ENCODE measurements around the gene IFRD2. TPM values are rescaled to one million over a fixed set of nuclear protein-coding genes. Genes with fewer than 3 reads are reported as not detected.
A peak's percentile ranks its signal among the peaks of the same experiment; 100 is the strongest.

IFRD2 gene
- total RNA-seq, 1 donor from 2014 or later, result 99.1 TPM

DNA sequence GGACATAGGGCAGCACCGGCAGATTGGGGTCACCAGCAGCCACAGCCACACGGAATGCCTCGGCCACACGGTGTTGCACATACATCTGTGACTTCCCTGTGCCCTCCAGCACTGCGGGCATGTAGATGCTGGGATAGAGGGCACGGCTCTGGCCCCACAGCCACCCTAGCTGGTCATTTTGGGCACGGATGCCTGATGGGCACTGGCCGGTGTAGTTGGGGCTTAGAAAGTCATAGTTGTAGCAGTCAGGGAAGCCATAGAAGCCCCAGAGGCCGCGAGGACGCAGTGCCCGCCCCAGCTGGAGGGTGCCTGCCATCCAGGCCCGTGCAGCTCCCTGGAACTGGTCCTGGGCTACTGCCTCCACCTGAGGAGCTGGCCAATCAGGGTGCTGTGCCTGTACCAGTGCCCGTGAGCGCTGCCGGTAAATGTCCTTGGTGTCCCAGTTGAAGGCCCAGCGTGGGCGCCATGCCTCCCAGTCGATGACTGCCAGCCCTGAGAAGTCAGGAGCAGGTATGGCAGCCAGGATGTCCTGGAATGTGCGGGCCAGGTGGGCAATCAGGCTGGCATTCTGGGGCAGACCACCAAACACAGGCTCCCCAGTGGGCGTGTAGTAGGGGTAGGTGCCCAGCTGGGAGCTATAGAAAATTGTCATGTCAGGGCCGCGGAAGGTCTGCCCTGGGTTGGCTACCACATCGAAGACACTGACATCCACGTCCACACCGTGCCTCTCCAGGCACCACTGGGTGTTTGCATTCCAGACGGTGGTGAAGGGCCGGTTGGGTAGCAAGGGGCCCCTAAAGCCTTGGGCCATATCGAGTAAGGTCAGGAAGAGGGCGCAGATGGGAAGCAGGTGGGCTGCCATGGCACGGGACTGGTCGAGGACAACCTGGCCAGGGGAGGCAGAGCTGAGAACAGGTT lies 10.1 kb upstream of the IFRD2 start:
- no peak for DNase-seq (ENCODE audit: low read depth)

DNA sequence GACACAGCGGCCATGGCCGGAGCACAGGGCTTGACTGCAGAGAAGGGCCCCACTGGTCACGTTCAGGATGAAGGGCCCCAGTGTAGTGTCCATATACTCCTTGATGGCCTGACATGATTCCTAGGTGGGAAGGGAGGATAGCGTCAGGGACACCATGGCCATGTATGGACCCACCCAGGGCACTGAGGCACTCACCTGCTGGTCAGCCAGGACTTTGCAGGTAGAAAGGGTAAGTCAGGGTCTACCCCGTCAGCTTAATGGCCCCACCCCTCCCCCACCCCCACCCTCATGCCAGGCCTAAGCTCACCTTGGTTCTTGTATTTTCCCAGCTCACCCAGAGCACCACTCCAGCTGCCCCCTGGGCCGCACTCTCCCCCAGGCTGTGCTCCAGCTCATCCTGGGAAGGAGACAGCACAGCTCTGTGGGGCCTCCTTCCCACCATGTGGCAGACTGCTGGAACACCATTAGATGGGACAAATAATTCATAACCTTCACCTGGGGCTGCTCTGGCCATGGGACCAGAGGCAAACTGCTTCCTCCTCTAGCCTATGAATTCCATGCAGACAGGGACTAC lies 8.5 kb upstream of the IFRD2 start:
- no peak for DNase-seq (ENCODE audit: low read depth)

DNA sequence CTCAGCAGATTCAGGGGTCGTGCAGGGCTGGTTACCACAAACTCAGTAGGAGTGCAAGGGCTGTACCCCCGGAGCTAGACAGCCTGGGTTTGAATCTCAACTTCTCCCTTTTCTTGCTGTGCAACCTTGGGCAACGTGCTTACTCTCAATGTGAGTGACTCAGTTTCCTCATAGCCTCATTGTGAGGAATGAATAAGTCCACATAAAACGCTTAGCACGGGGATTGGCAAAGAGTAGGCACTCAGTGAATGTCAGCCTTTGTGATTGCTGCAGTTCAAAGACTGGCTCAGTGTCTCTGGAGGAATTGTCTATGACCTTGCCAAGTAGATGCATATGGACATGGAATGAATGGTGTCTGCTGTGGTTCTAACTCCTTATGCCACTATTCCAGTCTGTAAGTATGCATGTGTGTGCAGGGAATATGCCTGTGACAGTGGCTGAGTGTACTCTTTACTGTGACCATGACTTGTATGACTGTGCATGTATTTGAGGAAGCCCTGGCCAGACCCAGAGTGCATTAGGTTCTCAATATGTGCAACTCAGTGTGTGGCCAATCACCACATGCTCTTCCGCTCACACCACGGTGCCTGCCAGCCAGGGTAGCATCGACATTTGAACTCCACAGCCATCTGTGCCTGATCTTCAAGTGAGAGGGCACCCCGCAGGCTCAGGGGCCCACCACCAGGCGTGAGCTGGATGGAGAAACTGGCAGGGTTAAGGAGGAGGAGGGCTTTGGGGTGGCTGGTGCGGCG lies 7.9 kb upstream of the IFRD2 start:
- DNase-seq (ENCODE audit: low read depth), result peak; percentile 17

DNA sequence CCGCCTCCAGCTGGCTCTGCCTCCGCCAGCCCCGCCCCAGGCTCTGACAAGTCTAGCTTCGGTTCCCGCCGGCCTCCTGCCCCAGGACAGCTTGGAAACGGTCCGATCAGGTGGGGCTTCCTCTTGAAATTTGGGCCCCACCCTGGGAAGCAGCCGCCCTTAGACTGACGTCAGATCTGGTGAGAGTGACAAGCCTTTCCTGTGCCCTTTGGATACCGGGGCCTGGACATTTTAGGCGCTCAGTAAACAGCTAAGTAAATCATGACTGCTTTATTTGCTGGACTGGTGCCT lies 7.4 kb upstream of the IFRD2 start:
- no peak for DNase-seq (ENCODE audit: low read depth)

DNA sequence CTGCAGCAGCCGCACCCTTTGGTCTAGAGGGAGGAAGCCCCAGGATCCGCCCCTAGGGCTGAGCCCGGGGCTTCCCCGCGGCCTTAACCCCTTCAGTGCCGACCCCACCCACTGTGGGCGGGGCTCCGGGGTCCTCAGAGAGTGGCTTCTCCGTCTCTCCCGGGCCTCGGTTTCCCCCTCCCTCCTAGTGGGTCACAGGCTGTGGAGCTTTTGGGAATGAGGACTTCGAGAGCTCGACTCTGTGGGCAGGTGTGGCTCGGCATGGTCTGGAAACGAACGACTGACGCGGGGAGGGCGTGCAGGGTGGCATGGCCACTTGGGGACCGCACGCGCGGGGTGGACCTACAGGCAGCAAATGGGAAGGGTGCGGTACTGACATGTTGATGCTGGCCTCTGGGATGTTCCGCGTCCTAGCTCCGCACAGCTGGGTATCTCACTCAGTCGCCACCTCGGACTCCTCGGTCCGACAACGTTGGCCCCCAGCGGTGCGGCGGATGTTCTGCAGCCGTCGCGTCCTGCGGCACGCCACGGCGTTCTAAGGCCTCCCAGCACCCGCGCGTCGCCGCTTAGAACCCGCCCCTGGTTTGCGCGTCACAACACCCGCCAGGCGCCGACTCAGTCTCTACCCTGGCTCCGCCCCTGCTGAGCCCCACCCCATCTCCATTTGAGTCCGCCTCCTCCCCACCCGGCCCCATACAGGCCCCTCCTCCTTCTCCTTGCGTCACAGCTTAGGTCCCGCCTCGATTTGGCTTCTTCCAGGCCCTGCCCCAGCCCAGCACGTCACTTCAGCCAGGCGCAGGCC lies 6.8 kb upstream of the IFRD2 start, which contains the start of the genes HYAL3 and NAA80:
Gene HYAL3, minus strand, starts transcription at position 570 of the 802 bp plus-strand sequence. CDS start 3,803 bp downstream, outside the sequence.
Gene NAA80, minus strand, starts transcription at position 570 of the 802 bp plus-strand sequence. CDS start 1,942 bp downstream, outside the sequence.
- DNase-seq (ENCODE audit: low read depth), result peak; percentile 99

DNA sequence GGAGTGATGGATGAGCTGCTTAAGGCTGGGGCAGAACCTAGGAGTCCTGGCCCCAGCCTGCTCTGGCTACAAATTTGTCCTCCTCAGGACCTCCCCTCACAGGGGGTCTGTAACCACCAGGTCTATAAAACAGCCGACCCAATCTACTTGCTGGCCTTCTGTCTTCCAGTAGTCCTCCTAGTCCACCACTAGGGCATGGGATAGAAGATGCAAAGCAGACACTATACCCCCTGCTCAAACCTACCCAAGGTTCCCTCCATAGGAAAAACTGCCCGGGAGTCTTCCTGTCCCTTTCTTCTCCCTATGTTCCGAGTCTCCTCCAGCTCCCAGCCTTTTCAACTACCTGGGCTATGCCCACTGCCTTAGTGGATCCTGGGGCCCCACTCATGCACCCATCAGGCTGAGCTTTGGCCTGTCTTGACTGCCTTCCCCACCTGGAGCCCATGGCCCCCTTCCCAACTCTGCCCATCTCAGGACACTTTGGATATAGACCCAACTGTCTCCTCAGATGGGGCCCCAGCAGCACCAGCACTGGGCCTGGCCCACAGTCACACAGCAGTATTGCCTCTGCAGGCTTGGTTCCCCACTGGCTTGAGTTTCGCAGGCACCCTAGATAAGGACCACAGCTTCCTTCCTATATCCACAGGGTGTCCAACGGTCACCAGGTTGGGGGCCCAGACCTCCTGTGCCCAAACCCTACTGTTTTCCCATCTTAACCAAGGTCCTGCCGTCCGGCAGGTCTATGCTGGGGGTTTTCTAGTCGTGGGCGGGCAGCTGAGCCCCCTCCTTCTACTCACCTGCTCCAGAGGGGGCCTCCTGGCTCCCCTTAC lies 5.9 kb upstream of the IFRD2 start:
- DNase-seq (ENCODE audit: low read depth), result no peak

DNA sequence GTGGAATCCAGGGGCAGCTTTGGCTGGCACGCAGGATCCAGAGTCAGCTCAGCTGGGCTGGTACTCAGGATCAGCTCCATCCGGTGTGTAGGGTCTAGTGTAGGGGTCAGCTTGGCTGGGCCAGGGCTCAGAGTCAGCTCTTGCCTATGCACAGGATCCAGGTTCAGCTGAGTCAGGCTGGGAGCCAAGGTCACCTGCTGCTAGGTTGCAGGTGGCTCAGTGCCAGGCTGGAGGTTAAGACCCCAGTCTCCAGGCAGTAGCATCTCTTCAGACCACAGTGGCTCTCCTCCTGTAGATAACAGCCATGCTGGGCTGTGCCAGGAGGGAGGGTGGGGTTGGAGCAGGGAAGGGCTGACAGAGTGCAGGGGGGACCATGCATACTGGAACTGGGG lies 5.2 kb upstream of the IFRD2 start:
- DNase-seq (ENCODE audit: low read depth), result no peak

DNA sequence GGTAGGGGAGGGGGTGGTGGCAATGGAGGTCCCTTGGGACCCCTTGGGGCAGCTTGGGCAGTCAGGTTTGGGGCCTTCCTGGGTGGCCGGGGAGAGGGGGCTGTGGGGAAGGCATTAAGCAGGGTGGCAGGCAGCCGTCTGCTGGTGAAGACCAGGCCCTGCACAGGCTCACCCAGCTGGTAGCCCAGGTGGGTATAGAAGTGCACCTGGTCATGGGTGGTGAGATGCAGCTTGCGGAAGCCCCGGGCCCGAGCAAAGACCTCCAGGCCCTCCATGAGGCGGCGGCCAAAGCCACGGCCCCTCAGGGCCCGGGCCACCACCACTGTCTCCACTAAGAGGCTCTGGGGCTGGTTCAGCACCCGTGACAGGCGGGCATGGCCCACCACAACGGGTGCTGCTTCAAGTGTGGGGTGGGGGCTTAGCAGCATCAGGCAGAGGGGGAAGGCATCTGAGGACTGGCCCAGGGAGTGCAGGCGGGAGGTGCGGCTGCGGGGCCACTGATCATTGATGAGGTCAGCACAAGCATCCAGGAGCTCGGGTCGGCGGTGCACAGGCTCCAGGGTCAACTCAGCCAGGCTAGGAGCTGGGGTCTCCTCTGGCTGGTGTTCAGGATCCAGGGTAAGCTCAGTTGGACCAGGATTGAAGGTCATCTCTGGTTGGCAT lies 4.6 kb upstream of the IFRD2 start:
- DNase-seq (ENCODE audit: low read depth), result no peak

DNA sequence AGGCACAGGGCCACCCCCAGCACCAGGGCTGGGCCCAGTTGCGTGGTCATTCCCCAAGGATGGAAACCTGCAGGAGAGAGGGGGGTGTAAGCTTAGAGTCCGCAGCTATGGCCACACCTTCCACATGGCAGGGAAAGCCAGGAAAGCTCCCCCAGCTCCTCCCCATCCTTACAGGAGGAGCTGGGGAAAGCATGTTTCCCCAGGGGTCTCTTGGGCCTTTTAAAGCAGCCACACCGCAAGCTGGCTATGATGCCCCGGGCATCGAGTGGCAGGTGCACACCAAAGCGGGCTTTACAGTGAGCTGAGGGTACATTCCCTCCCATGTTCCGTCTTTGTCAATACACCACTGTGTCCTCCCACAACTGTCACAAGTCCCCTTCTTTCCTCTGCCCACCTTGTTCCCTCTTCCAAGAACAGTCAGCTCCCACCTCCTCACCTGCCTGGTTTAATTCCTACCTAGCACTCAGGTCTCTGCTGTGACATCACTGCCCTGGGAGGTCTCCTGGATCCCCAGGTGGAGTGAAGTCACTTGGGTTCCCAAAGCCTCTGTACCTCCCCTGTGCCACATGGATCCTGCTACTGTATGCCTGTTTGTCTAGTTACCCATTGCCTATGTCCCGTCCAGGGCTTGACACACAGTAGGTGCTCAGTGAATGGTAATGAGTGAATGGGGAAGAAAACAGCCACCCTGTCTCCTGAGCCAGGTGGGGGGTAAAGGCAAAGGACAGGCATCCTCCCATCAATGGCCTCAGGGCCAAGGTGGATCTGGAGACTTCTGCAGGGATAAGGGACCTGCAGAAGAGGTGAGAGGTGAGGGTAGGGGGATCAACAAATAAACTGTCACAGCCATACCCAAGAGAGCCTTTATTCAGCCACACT lies 3.6 kb upstream of the IFRD2 start:
- no peak for DNase-seq (ENCODE audit: low read depth)

DNA sequence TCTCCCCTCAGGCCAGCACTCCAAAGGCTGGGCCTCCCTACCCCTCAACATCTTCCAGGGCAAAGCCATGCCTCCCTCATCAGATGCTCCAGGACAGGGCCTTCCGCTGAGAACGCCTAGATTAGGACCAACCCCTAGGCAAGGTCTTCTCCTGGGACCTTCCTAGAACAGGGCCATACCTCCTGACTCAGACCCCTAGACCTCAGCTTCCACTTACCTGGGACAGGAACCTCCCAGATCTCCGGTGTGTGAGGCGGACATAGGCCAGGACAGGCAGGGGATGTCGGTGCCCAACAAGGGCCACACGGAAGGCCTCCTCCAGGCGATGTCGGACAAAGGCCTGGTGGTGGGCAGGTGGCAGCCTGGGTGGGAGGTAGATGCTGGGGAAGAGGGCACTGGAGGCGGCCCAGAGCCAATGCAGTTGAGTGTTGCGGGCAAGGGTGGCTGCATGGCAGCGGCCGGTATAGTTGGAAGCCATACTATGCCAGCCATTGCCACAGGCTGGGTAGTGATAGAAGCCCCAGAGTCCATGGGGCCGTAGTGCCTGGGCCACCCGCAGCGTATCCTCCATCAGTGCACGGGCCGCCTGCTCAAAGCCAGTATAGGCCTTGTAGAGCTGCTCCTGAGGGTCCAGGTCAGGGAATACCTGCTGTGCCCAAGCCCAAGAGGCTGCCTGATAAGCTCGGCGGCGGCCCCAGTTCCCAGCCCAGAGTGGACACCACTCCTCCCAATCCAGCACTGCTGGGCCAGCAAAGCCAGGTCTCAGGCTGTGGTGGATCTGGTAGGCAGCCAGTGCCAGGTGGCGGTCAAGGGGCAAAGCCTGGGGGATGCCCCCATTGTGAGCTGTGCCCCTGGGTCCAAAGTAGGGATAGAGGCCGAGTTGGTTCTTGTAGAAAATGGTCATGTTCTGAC lies 2.5 kb upstream of the IFRD2 start:
- no peak for DNase-seq (ENCODE audit: low read depth)

DNA sequence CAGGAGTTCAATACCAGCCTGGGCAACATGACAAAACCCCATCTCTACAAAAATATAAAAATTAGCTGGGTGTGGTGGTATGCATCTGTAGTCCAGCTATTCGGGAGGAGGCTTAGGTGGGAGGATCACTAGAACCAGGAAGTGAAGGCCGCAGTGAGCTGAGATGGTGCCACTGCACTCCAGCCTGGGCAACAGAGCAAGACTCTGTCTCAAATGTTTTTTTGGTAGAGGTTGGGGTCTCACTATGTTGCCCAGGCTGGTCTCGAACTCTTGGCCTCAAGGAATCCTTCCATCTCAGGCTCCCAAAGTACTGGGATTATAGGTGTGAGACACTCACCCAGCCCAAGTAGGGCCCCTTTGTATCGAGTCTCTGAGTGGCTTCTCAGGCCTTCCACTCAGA lies 1.9 kb upstream of the IFRD2 start:
- no peak for DNase-seq (ENCODE audit: low read depth)

DNA sequence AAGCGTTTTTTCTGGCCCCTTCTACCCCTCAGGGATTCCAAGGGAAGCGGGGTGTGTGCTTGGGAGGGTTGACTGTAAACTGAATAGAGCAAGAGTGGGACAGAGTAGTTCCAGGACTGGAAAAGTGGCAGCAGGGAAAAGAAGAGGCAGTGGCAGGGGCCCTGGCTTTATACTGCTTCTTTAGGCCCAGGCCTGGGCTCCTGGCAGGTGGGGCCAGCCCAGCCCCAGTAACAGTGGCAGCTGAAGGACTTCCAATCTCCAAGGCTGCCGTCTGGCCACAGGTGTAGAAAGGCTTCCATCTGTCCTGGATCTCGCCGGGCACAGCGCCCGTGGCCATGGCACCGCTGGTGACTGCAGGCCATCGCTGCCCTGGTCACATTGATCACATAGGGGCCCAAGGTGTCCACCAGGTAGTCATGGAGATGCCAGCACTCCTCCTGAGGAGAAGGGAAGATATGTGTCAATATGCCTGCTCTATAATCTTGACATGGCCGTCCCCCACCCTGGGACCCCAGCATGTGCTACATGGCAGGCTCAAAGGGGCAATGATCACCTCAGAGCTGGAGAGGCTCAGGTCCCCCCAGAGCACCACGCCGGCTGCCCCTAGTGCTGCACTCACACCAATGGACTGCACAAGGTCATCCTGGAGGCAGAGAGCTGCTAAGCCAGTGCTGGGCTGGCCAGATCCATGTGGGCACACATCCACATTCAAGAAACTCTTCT lies 1.0 kb upstream of the IFRD2 start:
- DNase-seq (ENCODE audit: low read depth), result peak; percentile 10

DNA sequence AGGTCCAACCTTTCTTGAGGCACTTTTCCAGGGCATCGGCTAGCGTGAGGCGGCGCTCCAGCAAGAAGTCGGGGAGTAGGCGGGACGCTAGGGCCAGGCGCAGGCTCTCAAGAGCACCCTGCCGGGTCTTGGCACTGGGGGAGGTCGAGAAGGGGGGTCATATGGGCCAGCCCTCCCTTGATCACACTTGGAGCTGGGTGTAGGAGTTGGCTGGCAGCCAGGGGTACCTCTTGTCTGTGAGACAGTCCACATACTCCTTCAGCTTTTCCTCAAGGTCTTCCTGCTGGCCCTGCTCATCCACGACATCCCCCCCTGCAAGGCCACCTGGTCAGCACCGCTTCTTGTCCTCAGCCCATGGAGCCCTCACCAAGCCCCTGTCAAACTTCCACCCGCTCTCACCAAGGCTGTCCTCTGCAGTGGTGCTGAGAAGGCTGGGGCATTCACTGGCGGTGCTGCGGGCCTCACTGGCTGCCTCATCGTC lies 2.0 kb downstream of the IFRD2 start:
- DNase-seq (ENCODE audit: low read depth), result no peak

DNA sequence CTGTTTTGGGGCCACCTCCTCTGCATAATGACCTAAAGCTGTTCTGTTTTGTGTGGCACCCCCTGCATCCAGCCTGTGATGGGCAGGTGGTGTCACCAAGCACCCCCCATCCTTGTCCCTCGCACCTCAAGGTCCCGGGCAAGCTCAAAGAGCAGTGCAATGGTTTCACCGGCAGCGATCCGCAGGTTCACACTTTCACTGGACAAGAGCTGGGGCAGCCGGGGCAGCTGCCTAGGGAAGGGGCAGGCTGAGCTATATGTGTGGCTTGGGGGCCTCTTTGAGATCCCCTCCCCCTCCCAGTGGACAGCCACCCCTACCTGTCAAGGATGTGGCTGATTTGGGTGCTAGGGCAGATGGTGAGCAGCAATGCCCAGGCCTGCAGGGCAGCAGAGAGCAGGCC lies 3.1 kb downstream of the IFRD2 start:
- no peak for DNase-seq (ENCODE audit: low read depth)

DNA sequence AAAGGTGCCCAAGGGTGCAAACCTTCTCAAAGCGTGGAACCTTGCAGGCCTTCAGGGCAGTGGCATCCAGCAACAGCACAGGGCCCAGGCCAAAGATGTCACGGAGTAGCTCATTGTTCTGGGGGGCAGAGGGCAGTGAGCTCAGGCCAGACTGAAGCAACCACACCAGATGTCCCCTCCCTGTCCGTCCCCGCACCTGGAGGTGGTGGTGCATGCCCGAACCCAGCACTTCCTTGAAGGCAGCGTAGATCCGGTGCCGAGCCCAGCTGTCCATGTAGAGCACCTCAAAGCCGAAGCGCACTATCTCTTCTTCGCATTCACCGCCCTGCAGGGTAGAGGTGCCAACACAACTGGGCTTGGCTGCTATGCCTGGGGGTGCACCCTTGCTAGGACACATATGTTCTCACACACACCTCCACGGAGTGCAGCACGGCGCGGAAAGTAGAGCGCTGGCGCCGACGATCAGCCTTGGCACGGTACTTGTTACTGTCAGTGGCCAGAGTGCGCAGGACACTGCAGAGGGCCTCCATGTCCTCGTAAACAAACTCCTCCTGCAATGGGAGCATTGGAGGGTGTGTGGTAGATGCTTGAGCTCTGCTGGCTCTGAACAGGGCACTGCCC lies 3.7 kb downstream of the IFRD2 start:
- DNase-seq (ENCODE audit: low read depth), result no peak

DNA sequence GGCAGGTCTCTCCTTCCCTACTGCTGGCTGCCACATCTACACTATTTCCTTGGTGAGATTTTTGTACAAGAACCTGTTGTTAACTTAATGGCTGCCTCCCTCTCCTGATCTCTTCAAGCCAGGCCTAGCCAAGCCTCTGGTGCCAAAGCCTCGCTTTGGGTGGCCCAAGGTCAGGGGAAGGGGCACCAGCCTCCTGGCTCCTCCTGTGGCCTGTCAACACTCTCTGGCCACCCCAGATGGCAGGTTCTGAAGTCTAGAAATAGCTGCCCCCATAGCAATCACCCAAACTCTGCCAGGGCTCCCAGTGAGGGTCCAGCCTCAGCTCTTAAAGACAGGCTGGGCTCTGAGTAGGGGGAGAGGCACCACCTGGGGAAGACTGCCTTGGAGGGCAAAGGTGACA lies 5.0 kb downstream of the IFRD2 start:
- DNase-seq (ENCODE audit: low read depth), result no peak
